GM19328 (cell line): Measurements from ENCODE around the gene TMEM145.

Experiments
- ATAC-seq: cut with Tn5 transposase; IDR thresholded peaks from one replicate; pipeline ENCODE4 v1.9.1; 2021; ENCODE audit warnings: mild to moderate bottlenecking, moderate library complexity; ENCODE audit not compliant: unreplicated experiment

The TMEM145 gene

DNA sequence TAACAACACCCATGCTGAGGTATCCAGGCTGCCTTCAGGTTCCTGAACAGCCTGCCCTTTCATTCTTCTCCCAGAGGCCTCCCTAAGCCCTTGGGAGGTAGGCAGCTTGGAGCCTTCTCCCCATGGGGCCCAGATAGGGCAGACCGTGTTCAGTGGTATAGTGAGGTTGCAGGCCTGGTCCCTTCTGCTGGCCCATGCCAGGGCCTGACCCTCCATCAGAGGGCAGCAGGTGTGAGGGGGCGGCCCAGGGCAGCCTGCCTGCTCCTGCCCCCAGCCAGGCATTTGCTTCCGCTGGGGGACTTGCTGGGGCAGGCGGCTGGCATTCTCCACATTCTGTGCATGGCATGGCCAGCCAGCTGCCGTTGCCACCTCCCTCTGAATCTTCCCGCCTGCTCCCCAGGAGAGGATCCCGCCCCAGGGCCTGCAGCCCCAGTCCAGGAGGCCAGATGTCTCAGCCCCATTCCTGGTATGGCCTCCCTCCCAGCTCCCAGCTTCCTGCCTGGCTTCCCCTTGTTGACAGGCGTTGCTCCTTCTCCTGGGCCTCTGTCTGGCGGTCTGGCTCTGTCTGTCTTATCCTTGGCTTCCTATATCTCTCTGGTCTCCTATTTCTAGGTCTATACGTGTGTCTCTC is 35.2 kb upstream of the TMEM145 start:
- ATAC-seq: no peak

DNA sequence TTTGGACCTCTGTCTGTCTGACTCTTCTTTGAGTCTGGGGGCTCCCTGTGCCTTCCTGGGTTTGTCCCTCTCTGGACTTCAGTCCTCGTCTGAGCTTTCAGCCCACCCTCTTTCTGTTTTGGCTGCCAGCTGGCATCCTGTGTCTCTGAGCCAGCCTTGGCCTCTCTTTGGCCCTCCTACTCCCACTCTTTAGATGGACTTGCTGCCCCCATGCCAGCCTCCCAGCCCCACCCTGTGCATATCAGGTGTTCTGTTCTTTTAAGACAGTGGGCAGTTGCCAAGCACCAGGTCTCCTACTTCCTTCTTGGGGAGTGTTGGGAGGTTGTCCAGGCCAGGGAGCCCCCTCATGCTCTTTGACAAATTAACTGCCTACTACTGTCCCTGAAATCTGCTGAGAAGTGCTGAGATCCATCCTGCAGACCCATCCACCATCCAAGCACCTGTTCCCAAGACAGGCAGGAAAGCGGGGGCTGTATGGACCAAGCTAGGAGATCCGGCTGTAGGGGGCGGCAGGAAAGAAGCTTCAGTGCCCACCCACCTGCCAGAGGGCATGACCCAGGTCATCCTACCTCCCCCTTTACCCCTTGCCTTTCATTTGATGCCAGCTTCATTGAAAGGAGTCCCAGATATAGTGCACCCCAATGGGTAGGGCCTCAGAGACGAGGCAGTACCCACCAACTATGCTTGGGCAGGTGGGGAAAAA is 34.5 kb upstream of the TMEM145 start:
- ATAC-seq: no peak

- ATAC-seq: no peak
Measured at GRCh38 chr19:42279155-42279901, 33.8 kb upstream of the TMEM145 start.

GRCh38 chr19:42279902-42280814 is 33.0 kb upstream of the TMEM145 start:
- ATAC-seq: no peak

GRCh38 chr19:42280815-42281145 is 32.3 kb upstream of the TMEM145 start:
- ATAC-seq: no peak

GRCh38 chr19:42281146-42281826 is 31.8 kb upstream of the TMEM145 start:
- ATAC-seq: no peak

- no peak for ATAC-seq
Measured at GRCh38 chr19:42281827-42282762, 31.0 kb upstream of the TMEM145 start.

DNA sequence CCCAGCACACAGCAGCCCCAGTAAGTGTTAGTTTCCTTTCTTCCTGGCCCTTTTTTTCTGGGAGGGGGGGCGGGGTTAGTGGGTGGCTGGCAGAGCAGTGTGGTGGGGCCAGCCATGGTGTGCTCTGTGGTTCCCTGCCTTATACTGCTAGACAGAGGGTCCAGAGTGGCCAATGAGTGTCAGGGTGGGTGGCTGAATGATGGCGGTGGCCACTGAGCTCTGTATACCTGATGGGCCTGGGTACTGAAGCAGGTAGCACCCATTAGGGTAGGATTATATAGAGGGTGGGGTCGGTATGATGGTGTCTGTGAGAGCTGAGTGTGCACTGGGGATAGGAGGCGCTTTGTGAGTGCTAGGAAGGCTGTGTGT is 30.3 kb upstream of the TMEM145 start:
- ATAC-seq: no peak

DNA sequence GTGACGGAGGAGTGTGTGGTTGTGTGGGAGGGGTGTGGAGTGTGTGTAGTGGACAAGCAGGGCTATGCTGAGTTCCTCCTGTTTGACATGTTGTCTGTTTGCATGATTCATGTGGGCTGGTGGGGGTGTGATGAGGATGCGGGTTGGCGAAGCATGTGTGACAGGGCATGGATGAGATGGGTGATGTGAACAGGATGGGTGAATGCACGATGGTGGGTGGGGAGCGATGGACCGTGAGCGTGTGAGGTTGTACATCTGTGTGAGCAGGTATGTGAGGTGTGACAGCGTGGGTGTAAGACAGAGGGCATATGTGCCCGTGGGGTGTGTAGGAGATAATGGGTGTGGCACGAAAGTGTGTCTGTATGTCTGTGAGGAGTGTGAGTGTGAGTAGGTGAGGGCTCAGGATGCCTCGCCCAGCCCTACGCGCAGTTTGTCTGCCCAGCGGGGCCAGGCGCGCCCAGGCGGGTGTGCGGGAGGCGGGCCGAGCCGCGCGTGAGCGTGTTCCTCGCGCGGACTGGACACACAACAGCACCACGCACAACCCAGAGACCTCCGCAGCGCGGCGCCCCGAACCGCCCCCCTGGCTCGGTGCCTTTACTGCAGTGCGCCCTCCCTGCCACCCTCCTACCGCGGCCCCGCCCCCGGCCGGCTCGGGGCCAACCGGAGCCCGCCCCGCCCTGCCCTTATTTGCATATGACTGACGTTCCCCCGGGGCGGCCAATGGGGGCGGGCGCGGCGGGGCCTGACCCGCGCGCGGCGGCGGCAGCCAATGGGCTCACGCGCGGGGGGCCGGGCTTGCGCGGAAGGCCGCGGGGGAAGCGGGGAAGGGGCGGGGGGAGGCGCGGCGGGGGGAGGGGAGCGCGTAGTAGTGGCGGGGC is 29.7 kb upstream of the TMEM145 start:
- peak; percentile 60 for ATAC-seq

DNA sequence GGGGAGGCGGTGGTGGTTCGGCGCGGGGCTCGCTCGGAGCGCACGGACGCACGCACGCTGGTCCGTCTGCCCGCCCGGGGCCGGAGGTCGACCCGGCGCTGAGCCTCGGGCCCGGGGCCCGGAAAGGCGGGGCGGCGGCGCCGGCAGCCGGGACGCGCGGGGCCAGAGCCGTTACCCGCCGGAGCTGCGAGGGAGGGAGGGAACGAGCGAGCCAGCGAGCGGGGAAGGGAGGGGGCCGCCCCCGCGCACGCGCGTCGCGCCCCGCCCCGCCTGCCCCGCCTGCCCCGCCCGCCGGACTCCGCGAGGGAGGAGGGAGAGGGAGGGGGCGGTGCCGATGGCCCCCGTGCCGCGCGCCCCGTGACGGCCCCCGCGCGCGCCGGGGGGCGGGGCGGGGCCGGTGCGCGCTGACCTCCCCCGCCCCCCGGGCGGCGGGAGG is 29.0 kb upstream of the TMEM145 start:
- ATAC-seq: peak; percentile 40

- ATAC-seq: no peak
Measured at GRCh38 chr19:42284591-42285341, 28.3 kb upstream of the TMEM145 start.

- no peak for ATAC-seq
Measured at GRCh38 chr19:42285541-42285941, 27.6 kb upstream of the TMEM145 start.

- no peak for ATAC-seq
Measured at GRCh38 chr19:42285988-42286348, 27.1 kb upstream of the TMEM145 start.

DNA sequence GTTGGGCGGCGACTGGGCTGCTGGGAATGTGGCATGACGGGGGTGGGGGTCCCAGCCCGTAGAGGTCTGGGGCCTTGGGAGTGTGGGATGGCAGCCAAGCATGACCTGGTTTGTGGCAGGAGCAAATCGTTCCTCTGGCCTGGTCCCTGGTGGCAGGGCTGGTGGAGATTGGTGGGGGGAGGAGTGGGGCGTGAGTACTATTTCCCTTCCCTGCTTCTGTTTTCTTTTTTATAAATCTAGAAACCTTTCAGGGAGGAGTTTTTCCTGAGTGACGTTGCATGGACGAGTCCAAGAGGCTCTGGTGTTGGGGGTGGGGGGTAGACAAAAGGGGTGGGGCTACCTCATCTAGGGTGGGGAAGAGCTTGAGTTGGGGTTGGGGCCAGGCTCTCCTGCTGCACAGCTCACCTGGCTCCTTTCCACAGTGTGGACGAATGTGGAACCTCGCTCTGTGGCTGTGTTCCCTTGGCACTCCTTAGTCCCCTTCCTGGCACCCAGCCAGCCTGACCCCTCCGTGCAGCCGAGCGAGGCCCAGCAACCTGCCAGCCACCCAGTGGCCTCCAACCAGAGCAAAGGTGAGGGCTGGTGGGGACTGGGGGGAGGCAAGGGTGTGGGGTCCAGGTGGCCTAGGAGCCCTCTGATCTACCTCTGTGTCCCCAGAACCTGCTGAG is 26.6 kb upstream of the TMEM145 start:
- no peak for ATAC-seq

DNA sequence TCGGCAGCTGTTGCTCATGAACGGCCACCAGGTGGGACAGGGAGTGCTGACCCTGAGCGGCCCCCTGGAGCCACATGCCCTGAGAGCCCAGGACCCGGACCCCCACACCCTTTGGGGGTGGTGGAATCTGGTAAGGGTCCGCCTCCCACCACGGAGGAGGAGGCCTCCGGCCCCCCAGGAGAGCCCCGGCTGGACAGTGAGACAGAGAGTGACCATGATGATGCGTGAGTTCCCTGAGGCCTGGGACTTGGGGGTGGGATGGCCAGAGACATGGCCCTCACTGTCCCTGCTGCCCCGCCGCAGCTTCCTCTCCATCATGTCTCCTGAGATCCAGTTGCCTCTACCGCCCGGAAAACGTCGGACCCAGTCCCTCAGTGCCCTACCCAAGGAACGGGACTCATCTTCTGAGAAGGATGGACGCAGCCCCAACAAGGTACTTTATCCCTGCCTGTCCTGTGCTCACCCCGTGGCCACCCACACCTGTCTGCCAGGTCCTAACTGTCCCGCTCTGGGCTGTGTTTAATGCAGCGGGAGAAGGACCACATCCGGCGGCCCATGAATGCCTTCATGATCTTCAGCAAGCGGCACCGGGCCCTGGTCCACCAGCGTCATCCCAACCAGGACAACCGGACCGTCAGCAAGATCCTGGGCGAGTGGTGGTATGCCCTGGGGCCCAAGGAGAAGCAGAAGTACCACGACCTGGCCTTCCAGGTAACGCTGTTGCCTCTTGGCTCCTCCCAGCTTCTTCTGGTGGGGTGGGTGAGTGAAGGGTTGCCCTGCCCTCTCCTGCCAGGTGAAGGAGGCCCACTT is 25.9 kb upstream of the TMEM145 start:
- no peak for ATAC-seq

DNA sequence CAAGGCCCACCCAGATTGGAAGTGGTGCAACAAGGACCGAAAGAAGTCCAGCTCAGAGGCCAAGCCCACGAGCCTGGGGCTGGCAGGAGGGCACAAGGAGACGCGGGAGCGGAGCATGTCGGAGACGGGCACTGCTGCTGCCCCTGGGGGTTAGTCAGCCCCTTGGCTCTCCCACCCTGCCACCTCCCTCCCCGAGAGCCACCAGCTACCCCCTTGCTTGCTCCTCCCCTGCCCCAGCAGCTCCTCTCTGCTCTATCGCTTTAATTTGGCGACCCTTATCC is 25.3 kb upstream of the TMEM145 start:
- ATAC-seq: no peak

DNA sequence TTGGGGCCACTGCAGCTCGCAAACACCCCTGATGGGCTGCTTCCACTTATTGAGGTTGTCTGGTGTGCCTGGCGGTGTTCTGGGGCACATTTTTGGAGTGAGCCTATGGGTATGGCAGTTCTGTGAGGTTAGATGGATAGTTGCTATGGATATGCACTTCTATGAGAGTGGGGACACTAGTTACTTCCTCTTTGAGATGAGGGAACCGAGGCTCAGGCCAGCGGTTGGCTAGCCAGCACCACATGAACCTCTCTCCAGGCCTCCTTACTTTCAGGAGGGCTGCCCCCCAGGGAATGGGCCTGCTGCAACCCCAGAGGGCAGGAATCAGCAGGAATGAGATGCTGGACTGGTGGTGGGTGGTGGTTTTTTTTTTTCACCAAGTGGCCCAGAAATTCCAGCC is 24.7 kb upstream of the TMEM145 start:
- no peak for ATAC-seq
